Measurements from ENCODE around the gene CCN6. TPM values are rescaled to one million over a fixed set of nuclear protein-coding genes. Genes with fewer than 3 reads are reported as not detected.
"Not testable (repeated sequence)": the region's sequence is repeated elsewhere in the genome, so short reads cannot be mapped to it uniquely, and the experiment has no call there.

Gene CCN6
- total RNA-seq, 4 donors from 2014 or later: 0.39 to 0.42 TPM; not detected in 2

DNA sequence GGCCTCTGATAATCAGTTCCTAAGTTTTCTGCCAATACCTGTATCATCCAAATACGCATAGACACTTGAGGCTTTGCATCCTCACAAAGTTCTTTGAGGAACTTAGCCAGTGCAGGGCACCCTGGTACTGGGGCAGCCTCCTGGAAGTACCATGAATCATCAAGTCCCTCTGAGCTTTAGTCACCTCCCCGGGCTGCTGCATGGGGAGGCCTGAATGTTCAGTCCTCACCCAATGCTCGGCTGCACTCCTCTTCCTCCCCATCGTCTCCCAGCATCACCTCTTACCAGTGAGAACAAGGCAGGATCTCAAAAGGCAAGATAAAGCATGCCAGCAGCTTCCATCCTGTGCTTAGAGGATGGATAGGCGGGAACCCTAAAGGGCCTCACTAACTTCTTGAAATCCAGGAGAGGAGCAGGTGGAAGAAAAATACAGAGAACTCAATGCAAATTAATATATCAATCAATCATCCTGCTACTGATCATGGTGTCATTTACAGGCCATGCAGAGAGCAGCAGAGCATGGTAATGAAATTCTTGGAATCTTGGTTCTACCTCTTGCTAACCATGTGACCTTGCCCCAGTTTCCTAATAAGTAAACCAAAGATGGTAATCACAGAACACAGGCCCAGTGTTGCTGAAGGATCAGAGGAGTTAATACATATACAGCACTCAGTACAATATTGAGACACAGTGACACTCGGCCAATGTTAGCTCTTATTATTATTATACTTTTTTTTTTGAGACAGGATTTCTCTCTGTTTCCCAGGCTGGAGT, 4.7 kb upstream of the CCN6 start:
- H3K9me3 ChIP-seq: peaks cover 0 to 7% (median 0%) of the 10 kb centered on the region in 4 donors
- H3K4me3 ChIP-seq: no peak overlapping the region
- no peaks in the 10 kb centered on the region for H3K36me3 ChIP-seq
- no peaks in the 10 kb centered on the region for H3K4me1 ChIP-seq
- no peak for DNase-seq (ENCODE audit: low spot score in 2 of 2)
- no peaks in the 10 kb centered on the region for H3K27me3 ChIP-seq
- TF ChIP-seq, protein P1, sequence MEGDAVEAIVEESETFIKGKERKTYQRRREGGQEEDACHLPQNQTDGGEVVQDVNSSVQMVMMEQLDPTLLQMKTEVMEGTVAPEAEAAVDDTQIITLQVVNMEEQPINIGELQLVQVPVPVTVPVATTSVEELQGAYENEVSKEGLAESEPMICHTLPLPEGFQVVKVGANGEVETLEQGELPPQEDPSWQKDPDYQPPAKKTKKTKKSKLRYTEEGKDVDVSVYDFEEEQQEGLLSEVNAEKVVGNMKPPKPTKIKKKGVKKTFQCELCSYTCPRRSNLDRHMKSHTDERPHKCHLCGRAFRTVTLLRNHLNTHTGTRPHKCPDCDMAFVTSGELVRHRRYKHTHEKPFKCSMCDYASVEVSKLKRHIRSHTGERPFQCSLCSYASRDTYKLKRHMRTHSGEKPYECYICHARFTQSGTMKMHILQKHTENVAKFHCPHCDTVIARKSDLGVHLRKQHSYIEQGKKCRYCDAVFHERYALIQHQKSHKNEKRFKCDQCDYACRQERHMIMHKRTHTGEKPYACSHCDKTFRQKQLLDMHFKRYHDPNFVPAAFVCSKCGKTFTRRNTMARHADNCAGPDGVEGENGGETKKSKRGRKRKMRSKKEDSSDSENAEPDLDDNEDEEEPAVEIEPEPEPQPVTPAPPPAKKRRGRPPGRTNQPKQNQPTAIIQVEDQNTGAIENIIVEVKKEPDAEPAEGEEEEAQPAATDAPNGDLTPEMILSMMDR (IDR thresholded peaks at IDR 0.05): no peak
- TF ChIP-seq POLR2A (IDR thresholded peaks at IDR 0.05) (no peak), EP300 (IDR thresholded peaks at IDR 0.05) (no peak)
- 80 to 83% methylated on average over 6 of the region's 6 CpGs for WGBS, 2 donors
- no peak overlapping the region for H3K27ac ChIP-seq

GRCh38 chr6:112049996-112050395, 3.9 kb upstream of the CCN6 start:
- TF ChIP-seq, protein P1 (IDR thresholded peaks at IDR 0.05): no peak
- TF ChIP-seq EP300 (IDR thresholded peaks at IDR 0.05) (no peak), POLR2A (IDR thresholded peaks at IDR 0.05) (no peak)
- H3K27me3 ChIP-seq: no peaks in the 10 kb centered on the region
- H3K9me3 ChIP-seq: peaks cover 0 to 7% (median 0%) of the 10 kb centered on the region in 4 donors
- H3K27ac ChIP-seq: no peak overlapping the region
- no peak overlapping the region for H3K4me3 ChIP-seq
- no peak for DNase-seq (ENCODE audit: low spot score in 2 of 2)
- no peaks in the 10 kb centered on the region for H3K4me1 ChIP-seq
- 88 to 91% methylated on average over 7 of the region's 7 CpGs for WGBS, 2 donors
- H3K36me3 ChIP-seq: no peaks in the 10 kb centered on the region

GRCh38 chr6:112050429-112050828, 3.5 kb upstream of the CCN6 start:
- TF ChIP-seq POLR2A (IDR thresholded peaks at IDR 0.05) (no peak), EP300 (IDR thresholded peaks at IDR 0.05) (no peak)
- TF ChIP-seq, protein P1 (IDR thresholded peaks at IDR 0.05): no peak
- H3K4me3 ChIP-seq: no peak overlapping the region
- WGBS, 2 donors: 91 to 95% methylated on average over 5 of the region's 5 CpGs
- no peaks in the 10 kb centered on the region for H3K4me1 ChIP-seq
- H3K27ac ChIP-seq: no peak overlapping the region
- H3K9me3 ChIP-seq: peaks cover 0 to 7% (median 0%) of the 10 kb centered on the region in 4 donors
- no peaks in the 10 kb centered on the region for H3K27me3 ChIP-seq
- no peaks in the 10 kb centered on the region for H3K36me3 ChIP-seq
- DNase-seq (ENCODE audit: low spot score in 2 of 2): no peak

DNA sequence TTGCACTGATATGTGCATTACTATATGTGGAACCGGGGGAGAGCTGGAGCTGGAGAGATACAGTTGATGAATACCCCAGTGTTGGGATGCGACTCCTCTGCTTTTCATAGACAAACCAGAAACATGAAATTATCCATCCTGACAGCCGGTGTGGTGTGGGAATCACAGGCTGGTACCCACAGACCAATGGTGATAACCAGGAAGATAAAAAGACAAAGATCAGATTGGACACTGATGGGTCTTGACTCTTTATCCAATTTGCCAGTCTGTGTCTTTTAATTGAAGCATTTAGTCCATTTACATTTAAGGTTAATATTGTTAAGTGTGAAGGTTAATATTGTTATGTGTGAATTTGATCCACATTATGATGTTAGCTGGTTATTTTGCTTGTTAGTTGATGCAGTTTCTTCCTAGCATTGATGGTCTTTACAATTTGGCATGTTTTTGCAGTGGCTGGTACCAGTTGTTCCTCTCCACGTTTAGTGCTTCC, 2.6 kb upstream of the CCN6 start:
- H3K4me3 ChIP-seq; DNase-seq (ENCODE audit: low spot score in 2 of 2): not testable (repeated sequence)
- WGBS, 2 donors: 89 to 94% methylated on average over 4 of the region's 4 CpGs

DNA sequence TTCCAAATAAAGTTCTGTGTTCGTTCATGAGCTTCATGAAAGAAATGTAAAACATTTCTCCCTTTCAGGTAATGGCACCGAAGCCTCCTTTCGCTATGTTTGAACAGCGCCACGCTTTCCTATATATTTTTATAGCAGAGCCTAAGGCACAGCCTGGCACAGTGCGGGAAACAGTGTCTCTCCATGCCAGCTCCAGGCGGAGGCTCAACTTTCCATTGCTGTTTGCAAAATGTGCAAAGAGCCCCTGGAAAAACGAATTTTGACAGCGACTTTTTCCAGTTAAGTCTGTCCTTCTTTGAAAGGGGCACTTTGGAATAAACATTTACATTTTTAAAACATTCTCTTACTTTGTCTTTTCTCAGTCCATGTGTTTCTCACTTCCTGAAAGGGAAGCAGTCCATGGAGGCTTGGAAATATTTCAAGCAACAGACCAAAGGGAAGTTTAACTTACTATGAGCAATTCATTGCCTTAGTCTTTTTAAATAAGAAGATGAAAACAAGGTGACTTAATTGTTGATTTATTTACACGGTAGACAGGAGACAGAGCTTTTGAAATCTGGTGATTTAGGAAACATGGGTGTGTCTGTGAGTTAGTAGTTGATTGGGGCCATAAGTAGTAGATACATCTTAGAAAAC, 769 bp downstream of the CCN6 start:
- no peak overlapping the region for H3K27ac ChIP-seq
- WGBS, 2 donors: 77 to 79% methylated on average over 10 of the region's 10 CpGs

More for the DNA sequence above, 2.6 kb upstream of the CCN6 start:
- not testable (repeated sequence) for H3K27ac ChIP-seq, H3K36me3 ChIP-seq, H3K4me1 ChIP-seq, H3K9me3 ChIP-seq, H3K27me3 ChIP-seq

More for the DNA sequence above, 769 bp downstream of the CCN6 start:
- TF ChIP-seq POLR2A (IDR thresholded peaks at IDR 0.05) (no peak), EP300 (IDR thresholded peaks at IDR 0.05) (no peak)
- TF ChIP-seq, protein P1 (IDR thresholded peaks at IDR 0.05): no peak
- peaks cover 0 to 7% (median 0%) of the 10 kb centered on the region in 4 donors for H3K9me3 ChIP-seq
- H3K4me3 ChIP-seq: no peak overlapping the region
- H3K4me1 ChIP-seq: no peaks in the 10 kb centered on the region
- no peaks in the 10 kb centered on the region for H3K27me3 ChIP-seq
- DNase-seq (ENCODE audit: low spot score in 2 of 2): no peak
- H3K36me3 ChIP-seq: no peaks in the 10 kb centered on the region

Data from tibial nerve (tissue), 4 donors.